Endothelial cell of umbilical vein (primary cell): Measurements from ENCODE around the gene BMP8A. TPM values are rescaled to one million over a fixed set of nuclear protein-coding genes. Genes with fewer than 3 reads are reported as not detected.

Experiments used
- BruUV-seq: library from RNA; stranded (reverse); fragments of 400-500 nt; replicated peaks from 2 replicates; lab custom pipeline; 2021; lab: Mats Ljungman, UMichigan
- CTCF ChIA-PET: fragments of 300-600, 350-600 bp; sonication (Branson Sonifier 250); formaldehyde crosslinking; loops from one replicate; lab custom pipeline; 2021; ENCODE audit warnings: antibody characterized with exemption, inconsistent platforms; lab: Charles Lee
- POLR2A ChIA-PET: fragments of 300-600, 350-600 bp; sonication (Branson Sonifier 250); formaldehyde crosslinking; loops from one replicate; lab custom pipeline; 2021; ENCODE audit warnings: antibody characterized with exemption, inconsistent platforms; lab: Charles Lee
- DNase-seq: peaks from one replicate; pipeline ENCODE4 v3.0.0-alpha.2; 2011; ENCODE audit warnings: low read depth, low spot score
- FAIRE-seq: peaks from 2 replicates; lab custom pipeline; 2011; peaks lifted over from hg19 to GRCh38; lab: Jason Lieb, UNC
- H2AFZ ChIP-seq: 2 replicates; pipeline ENCODE4 v1.6.0; 2012; ENCODE audit warnings: low read depth, low read length, control low read depth, inconsistent platforms
- H3K27ac ChIP-seq: 2 replicates; pipeline ENCODE4 v1.5.1; 2011; ENCODE audit warnings: low read depth, mild to moderate bottlenecking, control low read depth, low read length, moderate library complexity; ENCODE audit not compliant: insufficient read depth
- H3K27me3 ChIP-seq, 2 experiments: 2 replicates each; pipeline versions ENCODE4 v1.6.0 to v1.6.1; 2011; ENCODE audit warnings: low read length in 2 of 2, mixed read lengths in 1 of 2; ENCODE audit not compliant: control insufficient read depth in 2 of 2, insufficient read depth in 2 of 2
- H3K36me3 ChIP-seq, 2 experiments: 2 replicates in 1 of 2; 3 replicates in 1 of 2; pipeline ENCODE4 v1.5.1; 2011; ENCODE audit warnings: low read length in 2 of 2, mild to moderate bottlenecking in 1 of 2, moderate library complexity in 1 of 2; ENCODE audit not compliant: control insufficient read depth in 2 of 2, insufficient read depth in 2 of 2; ENCODE audit errors: extremely low read depth in 1 of 2
- H3K4me1 ChIP-seq: 3 replicates; pipeline ENCODE4 v1.5.1; 2011; ENCODE audit warnings: mild to moderate bottlenecking, low read length; ENCODE audit not compliant: control insufficient read depth, insufficient read depth; ENCODE audit errors: extremely low read depth
- H3K4me2 ChIP-seq: 2 replicates; pipeline ENCODE4 v1.6.1; 2011; ENCODE audit warnings: low read length, control low read depth, mixed read lengths; ENCODE audit not compliant: insufficient read depth
- H3K4me3 ChIP-seq, 3 experiments: fragments of 200-600 bp in 1 of 3; sonication (generic), shearing (Covaris generic) in 1 of 3; replicated peaks in 1 of 3; 2 replicates each; pipeline ENCODE4 v1.5.1; 2011 to 2016; ENCODE audit warnings: control low read depth in 3 of 3, low read length in 3 of 3, mild to moderate bottlenecking in 2 of 3, inconsistent platforms in 1 of 3, low read depth in 1 of 3, moderate library complexity in 1 of 3; ENCODE audit not compliant: insufficient read depth in 1 of 3
- H3K79me2 ChIP-seq: 2 replicates; pipeline ENCODE4 v1.6.0; 2012; ENCODE audit warnings: low read length, inconsistent platforms; ENCODE audit not compliant: control insufficient read depth, insufficient read depth
- H3K9ac ChIP-seq: replicated peaks from 2 replicates; pipeline ENCODE3; 2011; ENCODE audit warnings: low read length, control low read depth; ENCODE audit not compliant: insufficient read depth; ENCODE audit errors: extremely low read depth
- H3K9me1 ChIP-seq: replicated peaks from 3 replicates; pipeline ENCODE4 v1.6.0; 2011; ENCODE audit warnings: mild to moderate bottlenecking, low read length; ENCODE audit not compliant: control insufficient read depth, insufficient read depth; ENCODE audit errors: extremely low read depth
- H3K9me3 ChIP-seq: replicated peaks from 2 replicates; pipeline ENCODE4 v1.5.1; 2012; ENCODE audit warnings: low read length, inconsistent platforms; ENCODE audit not compliant: control insufficient read depth, insufficient read depth
- H4K20me1 ChIP-seq: replicated peaks from 2 replicates; pipeline ENCODE3; 2011; ENCODE audit warnings: mild to moderate bottlenecking, low read length; ENCODE audit not compliant: control insufficient read depth, insufficient read depth; ENCODE audit errors: extremely low read depth
- CTCF ChIP-seq, 2 donors: IDR thresholded peaks; 1 replicate in 1 of 2; 2 replicates in 1 of 2; pipeline ENCODE4 v1.5.1; 2011; ENCODE audit warnings: low read length in 2 of 2, mild to moderate bottlenecking in 2 of 2, moderate library complexity in 2 of 2, control low read depth in 1 of 2, inconsistent platforms in 1 of 2, low read depth in 1 of 2; ENCODE audit not compliant: insufficient read depth in 1 of 2; ENCODE audit errors: extremely low read depth in 1 of 2
- EZH2 ChIP-seq: IDR thresholded peaks from 2 replicates; pipeline ENCODE4 v1.6.1; 2012; ENCODE audit warnings: borderline replicate concordance, low read depth, mild to moderate bottlenecking, moderate library complexity, low read length, inconsistent platforms; ENCODE audit not compliant: severe bottlenecking
- FOS ChIP-seq: IDR thresholded peaks from 2 replicates; pipeline ENCODE4 v1.6.1; 2011; ENCODE audit warnings: mild to moderate bottlenecking, low read length, moderate library complexity, borderline replicate concordance; ENCODE audit not compliant: insufficient read depth
- GATA2 ChIP-seq: IDR thresholded peaks from 2 replicates; pipeline ENCODE4 v1.7.0; 2011; ENCODE audit warnings: low read depth, mild to moderate bottlenecking, moderate library complexity, mixed read lengths, low read length; ENCODE audit not compliant: insufficient read length, insufficient read depth
- JUN ChIP-seq: IDR thresholded peaks from 2 replicates; pipeline ENCODE4 v1.6.1; 2011; ENCODE audit warnings: borderline replicate concordance, low read depth; ENCODE audit not compliant: insufficient read length, insufficient read depth
- MYC ChIP-seq: IDR thresholded peaks from one replicate; pipeline ENCODE4 v1.6.1; 2011; ENCODE audit warnings: mild to moderate bottlenecking, low read depth, low read length
- POLR2A ChIP-seq: IDR thresholded peaks from 2 replicates; pipeline ENCODE4 v1.6.1; 2012; ENCODE audit warnings: low read depth, mild to moderate bottlenecking, control low read depth, low read length
- POLR2AphosphoS5 ChIP-seq: IDR thresholded peaks from 2 replicates; pipeline ENCODE4 v1.6.1; 2012; ENCODE audit warnings: low read depth, mild to moderate bottlenecking, control low read depth, low read length, moderate library complexity; ENCODE audit not compliant: insufficient read depth
- dilution Hi-C: fragments of 300-500 bp; cut with MboI; formaldehyde crosslinking; loops from one replicate; pipeline ENCODE4 v1.15.0; 2019; ENCODE audit warnings: low sequenced_read_pairs; ENCODE audit not compliant: extremely low pct_ligation_motif_present
- intact Hi-C: fragments of 100-400 bp; cut with micrococcal nuclease; formaldehyde crosslinking; loops from one replicate; pipeline ENCODE4 v1.10.0; 2022
- polyA plus RNA-seq, 4 experiments: library from polyadenylated mRNA; depleted of rRNA in 3 of 4; stranded (reverse) in 3 of 4; unstranded in 1 of 4; fragments of >200 nt; gene quantifications; 2 replicates each; pipeline versions ENCODE4 v1.2.1 to v1.2.3, GENCODE V29; 2011 to 2012; ENCODE audit warnings: missing spikeins in 1 of 4
- total RNA-seq: library from RNA; stranded (reverse); gene quantifications from 2 replicates; pipeline ENCODE4 v1.2.3, GENCODE V29; 2021

BMP8A gene
- total and polyA plus RNA-seq, 2 donors (not counting 3 experiments of a cell fraction or from before 2014, with no cell fraction given): 0.25 to 0.44 TPM

DNA sequence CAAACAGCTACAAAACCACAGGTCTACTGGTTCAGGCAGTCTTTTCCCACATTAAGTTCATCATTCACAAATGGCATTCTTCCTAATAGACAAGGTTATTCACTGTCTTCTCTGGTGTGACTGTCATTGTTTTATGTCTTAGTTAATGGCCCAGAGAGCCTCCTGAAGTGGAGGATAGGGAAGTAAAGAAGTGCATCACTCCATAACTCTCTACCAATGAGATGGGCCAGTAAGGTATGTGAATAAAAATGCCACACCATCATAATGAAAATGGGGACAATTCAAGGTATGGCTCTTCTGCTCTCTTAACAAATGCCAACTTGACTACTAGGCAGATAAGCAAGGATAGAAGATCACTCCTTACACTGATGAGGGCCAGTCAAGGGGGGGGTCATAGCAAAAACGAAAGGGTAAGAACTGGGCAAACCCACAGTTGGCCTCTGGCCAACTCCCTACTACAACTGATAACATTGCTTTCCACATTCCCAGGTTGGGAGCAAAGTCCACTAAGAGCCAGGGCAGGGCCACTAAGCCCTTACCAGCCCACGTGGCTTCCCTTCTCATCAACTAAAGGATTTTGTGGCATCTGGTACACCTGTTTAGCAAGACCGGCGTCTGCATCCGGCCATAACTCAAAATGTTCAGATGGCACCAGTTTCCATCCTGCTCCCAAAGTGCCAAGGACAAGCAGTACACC lies 75.2 kb downstream of the BMP8A start:
- no peaks in the 10 kb centered on the region for H3K9me3 ChIP-seq
- H3K79me2 ChIP-seq: peaks cover 36% of the 10 kb centered on the region
- FAIRE-seq (no peak), DNase-seq (no peak)
- no peaks in the 10 kb centered on the region for H3K9me1 ChIP-seq
- no TSS peak for BruUV-seq
- H3K4me1 ChIP-seq: no peaks in the 10 kb centered on the region
- no peak overlapping the region for H3K4me3 ChIP-seq
- no peak overlapping the region for H3K9ac ChIP-seq
- peaks cover 76 to 77% of the 10 kb centered on the region in 2 experiments for H3K36me3 ChIP-seq
- no peak overlapping the region for H3K27ac ChIP-seq
- CTCF ChIA-PET: interaction anchor here (0.9 to 1.5 kb wide), 3 partner anchors 10 to 28 kb away, joined by 3 to 4 read pairs (median 3); partner anchors contain the start of gene PABPC4
- TF ChIP-seq POLR2A (no peak), POLR2AphosphoS5 (no peak), MYC (no peak), EZH2 (no peak), CTCF (IDR thresholded peaks at IDR 0.05; ENCODE audit: extremely low read depth in 1 of 2, insufficient read depth in 1 of 2, low read depth in 1 of 2, low read length in 2 of 2) (no peak), JUN (no peak), GATA2 (no peak), FOS (no peak)
- no peaks in the 10 kb centered on the region for H4K20me1 ChIP-seq
- no peaks in the 10 kb centered on the region for H3K27me3 ChIP-seq
- H2AFZ ChIP-seq: no peak overlapping the region
- dilution Hi-C loops: no loop called here
- POLR2A ChIA-PET: no interaction called here
- intact Hi-C loops: no loop called here
- no peak overlapping the region for H3K4me2 ChIP-seq
